Coronary artery (tissue), 2 donors: ENCODE data around the gene SERGEF.

ENCODE experiments used
- DNase-seq: peaks from one replicate; pipeline ENCODE4 v3.0.0-alpha.2; 2017; ENCODE audit warnings: low spot score
- H3K27ac ChIP-seq, 2 donors: fragments of 200-600 bp; sonication (generic); one replicate each; pipeline ENCODE4 v1.5.1; 2016 to 2019
- H3K4me3 ChIP-seq: fragments of 200-600 bp; sonication (generic); 2 replicates; pipeline ENCODE4 v1.5.1; 2016; ENCODE audit warnings: mild to moderate bottlenecking, moderate library complexity
- CTCF ChIP-seq: fragments of 200-600 bp; sonication (generic); IDR thresholded peaks from one replicate; pipeline ENCODE4 v1.5.1; 2019; ENCODE audit warnings: antibody characterized with exemption

SERGEF gene

GRCh38 chr11:17747131-17747955, 265.5 kb downstream of the SERGEF start:
- DNase-seq: no peak
- TF ChIP-seq CTCF: no peak
- Histone ChIP-seq H3K4me3 (no peak overlapping the region), H3K27ac (no peak overlapping the region)

- no peak for TF ChIP-seq CTCF
- no peak overlapping the region for H3K4me3 ChIP-seq
- no peak for DNase-seq
- H3K27ac ChIP-seq: no peak overlapping the region
Measured at GRCh38 chr11:17746096-17746495, 266.8 kb downstream of the SERGEF start.

GRCh38 chr11:17745023-17745772, 267.6 kb downstream of the SERGEF start:
- TF ChIP-seq CTCF: no peak
- H3K27ac ChIP-seq: no peak overlapping the region
- H3K4me3 ChIP-seq: no peak overlapping the region
- DNase-seq: no peak

GRCh38 chr11:17744151-17744940, 268.5 kb downstream of the SERGEF start:
- no peak for TF ChIP-seq CTCF
- no peak overlapping the region for H3K4me3 ChIP-seq
- no peak for DNase-seq
- no peak overlapping the region for H3K27ac ChIP-seq

- no peak for TF ChIP-seq CTCF
- Histone ChIP-seq H3K27ac (no peak overlapping the region), H3K4me3 (no peak overlapping the region)
- DNase-seq: no peak
Measured at GRCh38 chr11:17743808-17744119, 269.1 kb downstream of the SERGEF start.

GRCh38 chr11:17743026-17743807, 269.6 kb downstream of the SERGEF start:
- no peak overlapping the region for H3K27ac ChIP-seq
- no peak overlapping the region for H3K4me3 ChIP-seq
- no peak for DNase-seq
- TF ChIP-seq CTCF: no peak
